Loucy (cell line): ENCODE data around the gene CCDC112.

Experiments
- CTCF ChIP-seq: fragments of 200-600 bp; sonication (generic); conservative IDR thresholded peaks from 2 replicates; pipeline ENCODE4 v1.5.1; 2014; ENCODE audit warnings: mild to moderate bottlenecking, antibody characterized with exemption, low read length
- EZH2phosphoT487 ChIP-seq: fragments of 200-600 bp; IDR thresholded peaks from 2 replicates; pipeline ENCODE4 v1.6.1; 2018; ENCODE audit warnings: antibody characterized with exemption, mild to moderate bottlenecking, moderate library complexity, borderline replicate concordance

DNA sequence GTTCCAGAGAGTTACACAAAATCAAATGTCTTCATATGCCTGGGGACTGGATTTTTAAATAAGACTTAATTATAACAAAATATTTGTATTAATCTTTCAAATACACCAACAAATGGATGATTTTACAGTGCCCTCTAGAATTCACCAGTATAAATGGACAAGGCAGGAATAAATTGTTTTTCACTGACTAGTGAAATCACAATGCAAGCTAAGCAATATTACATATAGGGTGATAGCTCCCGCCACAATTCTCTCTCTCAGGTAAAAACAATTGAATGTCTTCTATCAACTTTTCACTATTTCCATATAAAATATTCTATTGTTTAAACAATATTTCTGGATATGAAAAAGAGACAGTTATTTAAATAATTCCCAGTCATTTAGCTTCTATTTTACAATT lies 8.0 kb upstream of the CCDC112 start:
- TF ChIP-seq CTCF: no peak
- TF ChIP-seq EZH2phosphoT487: no peak
